Neural crest cell (in vitro differentiated cells): ENCODE measurements around the gene NFATC1. TPM values are rescaled to one million over a fixed set of nuclear protein-coding genes. Genes with fewer than 3 reads are reported as not detected.

ENCODE experiments used
- DNase-seq: peaks from one replicate; pipeline ENCODE4 v3.0.0; 2021; ENCODE audit warnings: low read depth, mixed read lengths, low spot score
- H3K27ac Mint-ChIP-seq: one replicate; pipeline ENCODE4 v1.8.0; 2021; ENCODE audit warnings: mild to moderate bottlenecking, mixed read lengths; ENCODE audit not compliant: unreplicated experiment
- H3K27me3 Mint-ChIP-seq: 2 replicates; pipeline ENCODE4 v1.8.0; 2021; ENCODE audit warnings: low read depth, mild to moderate bottlenecking, mixed read lengths
- H3K36me3 Mint-ChIP-seq: 2 replicates; pipeline ENCODE4 v1.8.0; 2021; ENCODE audit warnings: low read depth, mild to moderate bottlenecking, mixed read lengths
- H3K4me1 Mint-ChIP-seq: 2 replicates; pipeline ENCODE4 v1.8.0; 2021; ENCODE audit warnings: mixed read lengths
- H3K4me3 Mint-ChIP-seq: one replicate; pipeline ENCODE4 v1.8.0; 2021; ENCODE audit warnings: mild to moderate bottlenecking, mixed read lengths
- H3K9me3 Mint-ChIP-seq: 2 replicates; pipeline ENCODE4 v1.8.0; 2021; ENCODE audit warnings: mixed read lengths
- CTCF ChIP-seq: fragments of 200-600 bp; sonication (generic); conservative IDR thresholded peaks from 2 replicates; pipeline ENCODE4 v1.5.0; 2021; ENCODE audit warnings: antibody characterized with exemption, mild to moderate bottlenecking
- total RNA-seq: library from RNA; stranded (reverse); gene quantifications from 2 replicates; pipeline ENCODE4 v1.2.1, GENCODE V29; 2021

The NFATC1 gene
- total RNA-seq, 1 donor from 2014 or later, result 2.4 TPM

GRCh38 chr18:79383388-79384056 lies 12.2 kb upstream of the NFATC1 start:
- no peak for DNase-seq
- Mint-ChIP-seq H3K4me3 (no peak overlapping the region), H3K4me1 (peaks cover 10% of the 10 kb centered on the region), H3K27me3 (peaks cover 18% of the 10 kb centered on the region), H3K27ac (no peak overlapping the region), H3K36me3 (no peaks in the 10 kb centered on the region), H3K9me3 (no peaks in the 10 kb centered on the region)
- no peak for TF ChIP-seq CTCF

DNA sequence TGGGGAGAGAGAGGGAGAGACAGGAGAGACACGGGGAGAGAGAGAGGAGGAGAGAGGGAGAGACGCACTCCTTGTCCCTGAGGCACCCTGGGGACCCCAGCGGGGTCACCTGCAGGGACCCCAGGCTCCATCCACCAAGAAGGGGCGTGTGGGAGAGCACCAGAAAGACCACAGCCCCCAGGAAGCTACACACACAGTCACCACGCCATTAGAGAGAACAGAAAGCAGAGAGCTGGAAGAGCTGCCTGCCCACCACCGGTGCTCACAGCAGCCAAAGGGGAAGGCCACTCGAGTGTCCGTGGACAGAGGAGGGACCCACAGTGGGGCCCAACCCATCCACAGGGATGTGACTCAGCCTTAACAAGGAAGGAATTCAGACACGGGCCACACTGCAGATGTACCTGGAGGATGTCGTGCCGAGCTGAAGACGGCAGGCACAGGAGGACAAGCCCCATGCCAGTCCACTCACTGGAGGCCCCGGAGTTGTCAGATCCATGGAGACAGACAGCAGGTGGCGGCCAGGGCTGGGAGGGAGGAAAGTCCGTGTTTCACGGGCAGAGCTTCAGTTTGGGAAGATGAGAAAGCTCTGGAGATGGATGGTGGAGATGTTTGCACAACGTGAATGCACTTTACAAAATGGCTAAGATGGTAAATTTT lies 11.5 kb upstream of the NFATC1 start:
- Mint-ChIP-seq H3K4me3 (no peak overlapping the region), H3K4me1 (peaks cover 4% of the 10 kb centered on the region), H3K27me3 (peaks cover 25% of the 10 kb centered on the region), H3K27ac (no peak overlapping the region), H3K9me3 (no peaks in the 10 kb centered on the region), H3K36me3 (no peaks in the 10 kb centered on the region)
- TF ChIP-seq CTCF, result no peak
- no peak for DNase-seq

DNA sequence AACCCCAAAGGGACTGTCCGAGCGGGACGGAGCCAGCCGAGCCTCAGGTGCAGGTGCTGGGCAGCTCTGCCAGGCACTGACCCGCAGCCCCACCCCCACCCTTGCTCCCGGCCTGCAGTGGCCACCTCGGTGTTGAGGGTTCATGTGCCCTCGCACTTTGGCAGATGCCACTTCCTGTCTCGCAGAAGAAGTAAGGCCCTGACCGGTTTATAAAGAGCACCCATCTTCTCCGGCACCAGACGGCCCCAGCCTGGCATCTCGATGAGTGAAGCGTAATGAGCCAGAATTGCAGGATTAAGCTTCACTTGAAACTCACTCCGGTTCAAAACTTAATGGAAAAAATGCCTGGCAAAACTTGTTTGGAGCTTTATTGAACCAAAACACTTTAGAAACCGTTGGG lies 10.9 kb upstream of the NFATC1 start:
- Mint-ChIP-seq H3K4me3 (no peak overlapping the region), H3K27me3 (peaks cover 31% of the 10 kb centered on the region), H3K4me1 (peaks cover 4% of the 10 kb centered on the region), H3K36me3 (no peaks in the 10 kb centered on the region), H3K27ac (no peak overlapping the region), H3K9me3 (no peaks in the 10 kb centered on the region)
- no peak for TF ChIP-seq CTCF
- DNase-seq, result no peak

GRCh38 chr18:79385326-79385707 lies 10.4 kb upstream of the NFATC1 start:
- peaks cover 4% of the 10 kb centered on the region for H3K4me1 Mint-ChIP-seq
- DNase-seq, result no peak
- H3K36me3 Mint-ChIP-seq, result no peaks in the 10 kb centered on the region
- no peak overlapping the region for H3K27ac Mint-ChIP-seq
- TF ChIP-seq CTCF, result no peak
- H3K4me3 Mint-ChIP-seq, result no peak overlapping the region
- no peaks in the 10 kb centered on the region for H3K9me3 Mint-ChIP-seq
- peaks cover 34% of the 10 kb centered on the region for H3K27me3 Mint-ChIP-seq

- Mint-ChIP-seq H3K9me3 (no peaks in the 10 kb centered on the region), H3K4me3 (no peak overlapping the region), H3K4me1 (peaks cover 4% of the 10 kb centered on the region), H3K27me3 (peaks cover 39% of the 10 kb centered on the region), H3K36me3 (no peaks in the 10 kb centered on the region), H3K27ac (no peak overlapping the region)
- DNase-seq, result no peak
- no peak for TF ChIP-seq CTCF
Observed at GRCh38 chr18:79385708-79386341, 9.9 kb upstream of the NFATC1 start.
